GM18505 (cell line): ENCODE results near the gene OSBPL2.

Experiments
- ATAC-seq: cut with Tn5 transposase; IDR thresholded peaks from one replicate; pipeline ENCODE4 v1.9.1; 2021; ENCODE audit not compliant: unreplicated experiment
- POLR2A ChIP-seq: IDR thresholded peaks from 4 replicates; pipeline ENCODE4 v1.6.1; 2011; ENCODE audit warnings: borderline replicate concordance; ENCODE audit not compliant: insufficient read depth, insufficient read length; ENCODE audit errors: extremely low read depth

OSBPL2 gene

GRCh38 chr20:62201173-62202082 is 36.9 kb upstream of the OSBPL2 start:
- no peak for TF ChIP-seq POLR2A
- ATAC-seq: peak; percentile 62

GRCh38 chr20:62202083-62202395 is 36.3 kb upstream of the OSBPL2 start:
- TF ChIP-seq POLR2A: no peak
- peak; percentile 30 for ATAC-seq

DNA sequence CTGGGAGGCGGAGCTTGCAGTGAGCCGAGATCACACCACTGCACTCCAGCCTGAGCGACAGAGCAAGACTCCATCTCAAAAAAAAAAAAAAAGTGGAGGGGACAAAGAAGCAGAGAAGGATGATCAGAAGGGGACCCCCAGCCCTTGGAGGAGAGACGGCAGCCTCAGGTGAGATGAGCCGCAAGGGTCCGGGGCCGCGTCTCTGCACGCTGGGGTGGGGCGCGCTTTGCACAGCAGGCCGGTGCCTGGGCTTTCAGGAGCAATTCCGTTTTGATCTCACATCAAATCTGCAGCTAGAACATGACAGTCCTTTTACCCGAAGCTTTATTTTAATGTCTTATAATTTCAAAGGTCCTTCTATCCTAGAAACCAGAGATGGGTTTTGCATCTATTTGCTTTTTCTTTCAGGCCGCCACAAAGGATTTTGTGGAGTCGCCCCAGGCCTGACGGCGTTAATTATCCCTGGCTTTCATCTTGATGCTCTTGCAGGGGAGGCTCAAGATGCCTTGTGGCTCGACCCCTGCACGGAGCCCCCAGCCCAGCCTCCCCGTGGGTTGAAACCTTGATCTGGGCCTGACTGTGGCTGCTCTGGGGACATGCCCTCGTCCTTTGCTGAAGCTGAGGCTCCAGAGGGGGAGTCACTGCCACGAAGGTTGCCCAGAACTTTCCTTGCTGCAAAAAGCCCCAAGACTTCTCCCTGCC is 35.5 kb upstream of the OSBPL2 start:
- ATAC-seq: no peak
- TF ChIP-seq POLR2A: no peak

- ATAC-seq: no peak
- TF ChIP-seq POLR2A: no peak
Measured at GRCh38 chr20:62203378-62204030, 34.8 kb upstream of the OSBPL2 start.

GRCh38 chr20:62205618-62206387 is 32.5 kb upstream of the OSBPL2 start:
- TF ChIP-seq POLR2A: no peak
- ATAC-seq: no peak

DNA sequence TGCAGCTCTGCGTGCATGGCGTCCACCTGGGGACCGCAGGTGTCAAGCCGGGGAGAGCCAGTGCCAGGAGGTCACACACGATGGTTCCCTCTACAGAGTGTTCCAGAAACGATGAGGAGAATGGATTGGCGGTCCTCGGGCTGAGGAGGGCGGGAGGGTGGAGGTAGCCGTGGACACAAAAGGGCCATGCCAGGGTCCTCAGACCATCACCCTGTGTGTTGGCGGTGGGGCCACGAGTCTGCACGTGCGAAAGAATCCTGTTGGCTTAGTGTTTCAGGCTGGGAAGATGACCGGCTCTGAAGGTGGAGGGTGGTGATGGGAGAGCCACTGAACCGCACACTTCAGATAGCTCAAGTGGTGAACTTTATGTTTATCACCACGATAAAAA is 31.9 kb upstream of the OSBPL2 start:
- ATAC-seq: no peak
- TF ChIP-seq POLR2A: no peak

DNA sequence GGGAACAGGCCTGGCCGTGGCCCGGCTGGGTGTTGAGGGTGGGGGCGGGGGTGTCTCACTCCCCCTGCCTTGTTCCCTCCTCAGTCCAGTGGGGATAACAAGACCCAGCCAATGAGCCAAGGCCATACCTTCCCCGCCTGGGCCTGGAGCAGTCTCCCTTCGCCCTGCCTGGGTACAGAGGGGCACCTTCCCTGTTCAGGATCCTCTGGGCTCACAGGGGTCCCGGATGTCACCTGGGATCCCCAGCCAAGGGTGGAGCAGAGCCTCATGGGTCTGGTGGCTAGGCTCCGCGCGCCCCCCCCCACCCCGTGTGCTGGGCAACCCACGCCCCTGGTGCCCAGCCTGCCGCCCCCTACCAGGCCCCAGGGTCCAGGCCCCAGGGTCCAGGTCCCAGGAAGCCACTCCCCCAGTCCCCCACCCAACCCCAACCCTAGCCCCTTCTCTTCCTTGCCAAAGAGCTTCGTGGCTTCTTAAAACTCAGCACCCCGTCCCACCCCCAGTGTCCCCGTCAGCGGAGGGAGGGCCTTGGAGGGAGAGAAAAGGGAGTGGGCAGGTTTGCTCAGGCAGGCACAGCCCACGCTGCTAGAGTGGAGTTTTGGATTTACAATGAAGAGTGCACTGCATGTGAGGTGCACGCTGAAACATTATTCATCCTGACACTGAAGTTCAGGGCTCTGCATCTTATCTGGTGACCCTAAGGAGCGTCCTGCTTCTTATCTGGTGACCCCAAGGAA is 30.1 kb upstream of the OSBPL2 start:
- TF ChIP-seq POLR2A: no peak
- no peak for ATAC-seq

DNA sequence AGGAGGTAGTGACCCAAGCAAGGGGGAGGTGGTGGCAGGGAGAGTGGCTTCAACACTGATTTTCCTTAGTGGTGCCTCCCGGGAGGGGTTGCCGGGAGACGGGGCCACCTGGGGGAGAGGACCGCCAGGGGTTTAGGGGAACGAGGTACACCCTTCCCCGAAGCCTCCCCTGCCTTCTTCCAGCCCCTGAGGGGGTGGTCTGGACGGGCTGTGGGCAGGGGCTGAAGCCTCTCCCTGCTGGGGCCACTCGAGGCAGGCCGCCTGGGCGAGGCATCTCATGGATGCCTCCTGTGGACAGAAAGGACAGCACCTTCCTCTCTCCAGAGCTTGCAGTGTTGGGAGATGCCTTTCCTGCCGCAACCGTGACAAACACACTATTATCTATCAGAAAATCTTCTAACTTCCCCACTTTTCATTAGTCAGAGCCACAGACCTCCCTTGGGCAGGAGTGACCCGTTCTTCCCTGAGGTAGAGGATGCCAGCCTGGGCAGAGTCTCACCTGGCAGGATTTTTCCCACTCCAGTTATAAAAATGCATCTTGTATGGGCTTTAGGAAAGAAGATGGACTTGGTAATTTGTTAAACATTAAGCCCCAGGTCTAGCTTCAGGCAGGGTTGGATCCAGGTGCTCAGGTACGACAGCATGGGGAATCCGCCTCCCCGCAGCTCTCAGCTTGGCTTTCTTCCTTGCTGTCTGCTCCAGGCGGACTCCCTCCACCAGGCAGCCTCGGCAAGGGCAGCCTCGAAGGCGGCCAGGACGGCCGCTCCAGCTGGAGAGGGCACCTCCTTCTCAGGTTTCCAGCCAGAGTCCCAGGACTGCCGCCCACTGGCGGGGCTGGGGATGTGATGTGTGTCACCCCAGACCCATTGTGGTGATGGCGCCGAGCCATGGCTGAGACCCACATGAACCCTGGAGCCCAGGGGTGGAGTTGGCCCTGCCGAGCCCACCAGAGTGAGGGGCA is 29.2 kb upstream of the OSBPL2 start:
- ATAC-seq: no peak
- no peak for TF ChIP-seq POLR2A

DNA sequence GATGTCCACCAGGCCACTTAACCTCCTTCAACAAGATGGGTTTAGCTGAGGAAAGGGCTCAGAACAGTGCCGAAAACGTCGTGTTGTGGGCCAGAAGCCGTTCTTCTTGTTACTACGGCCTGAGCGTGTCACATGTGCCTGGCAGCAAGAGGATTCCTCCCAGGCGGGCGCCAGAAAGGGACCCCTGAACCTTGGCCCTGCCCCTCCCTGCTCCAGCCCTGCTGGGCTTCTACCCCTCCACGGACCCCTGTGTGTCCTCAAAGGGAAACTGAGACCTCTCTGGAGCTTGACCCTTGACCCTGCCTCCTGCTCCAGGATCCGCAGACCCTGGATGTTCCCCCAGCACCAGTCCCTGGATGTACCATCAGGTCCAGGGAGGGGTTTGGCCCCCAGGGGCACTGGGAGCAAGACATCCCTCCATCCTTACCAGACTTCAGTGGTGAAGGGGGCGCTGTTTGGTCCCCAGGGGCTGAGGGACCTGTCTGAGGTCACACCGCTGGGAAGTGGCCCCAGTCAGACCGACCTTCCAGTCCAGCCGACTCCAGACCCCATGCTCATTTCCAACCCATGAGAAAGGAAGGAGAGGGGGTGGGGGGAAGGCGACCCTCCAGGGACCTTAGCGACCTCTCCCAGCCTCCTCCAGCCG is 28.3 kb upstream of the OSBPL2 start:
- no peak for ATAC-seq
- TF ChIP-seq POLR2A: no peak

- TF ChIP-seq POLR2A: no peak
- no peak for ATAC-seq
Measured at GRCh38 chr20:62210496-62210855, 27.8 kb upstream of the OSBPL2 start.

- no peak for TF ChIP-seq POLR2A
- ATAC-seq: no peak
Measured at GRCh38 chr20:62211216-62211615, 27.1 kb upstream of the OSBPL2 start.
